Measurements from ENCODE around the gene NUAK1.

GRCh38 chr12:106161491-106161890 is 22.7 kb upstream of the NUAK1 start:
- TF ChIP-seq EP300 (conservative IDR thresholded peaks at IDR 0.05; ENCODE audit: poor library complexity, severe bottlenecking) (no peak), CTCF (IDR thresholded peaks at IDR 0.05; ENCODE audit: poor library complexity, severe bottlenecking) (no peak)
